ENCODE results near the gene PARVG.

Gene PARVG

GRCh38 chr22:44215287-44215686 lies 34.6 kb downstream of the PARVG start:
- H3K9me3 ChIP-seq (ENCODE audit: severe bottlenecking), result no peaks in the 10 kb centered on the region
- H3K27me3 ChIP-seq (ENCODE audit: insufficient read depth, low read depth, severe bottlenecking), result no peaks in the 10 kb centered on the region
- H3K4me3 ChIP-seq (ENCODE audit: low read depth, low read length), result no peak overlapping the region
- H3K27ac ChIP-seq, result no peak overlapping the region
- DNase-seq, result no peak
- TF ChIP-seq CTCF (IDR thresholded peaks at IDR 0.05; ENCODE audit: low read depth, low read length), result no peak
- no peaks in the 10 kb centered on the region for H3K36me3 ChIP-seq

GRCh38 chr22:44217346-44217745 lies 36.6 kb downstream of the PARVG start:
- TF ChIP-seq CTCF (IDR thresholded peaks at IDR 0.05; ENCODE audit: low read depth, low read length), result no peak
- H3K36me3 ChIP-seq, result no peaks in the 10 kb centered on the region
- H3K27ac ChIP-seq, result no peak overlapping the region
- H3K4me3 ChIP-seq (ENCODE audit: low read depth, low read length), result no peak overlapping the region
- peaks cover 7% of the 10 kb centered on the region for H3K9me3 ChIP-seq (ENCODE audit: severe bottlenecking)
- no peaks in the 10 kb centered on the region for H3K27me3 ChIP-seq (ENCODE audit: insufficient read depth, low read depth, severe bottlenecking)
- no peak for DNase-seq

DNA sequence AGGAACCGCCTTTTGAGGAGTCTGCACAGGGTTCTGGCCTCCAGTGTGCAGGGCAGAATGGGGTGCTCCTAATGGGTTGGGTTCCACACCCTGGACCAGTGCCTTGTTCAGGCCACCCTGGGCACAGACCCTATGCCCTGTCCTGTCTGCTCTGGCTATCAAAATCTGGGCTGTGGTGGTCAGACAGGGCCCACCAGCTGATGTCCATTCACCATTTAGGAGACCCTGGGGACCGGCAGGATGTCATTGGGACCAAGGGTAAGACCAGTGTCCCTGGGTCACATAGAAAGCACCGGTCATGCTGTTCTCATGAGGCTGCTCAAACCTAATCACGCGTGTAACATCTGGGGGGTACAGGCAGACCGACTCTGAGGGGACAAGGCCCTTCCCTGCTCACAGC lies 37.3 kb downstream of the PARVG start:
- peaks cover 7% of the 10 kb centered on the region for H3K9me3 ChIP-seq (ENCODE audit: severe bottlenecking)
- DNase-seq, result no peak

DNA sequence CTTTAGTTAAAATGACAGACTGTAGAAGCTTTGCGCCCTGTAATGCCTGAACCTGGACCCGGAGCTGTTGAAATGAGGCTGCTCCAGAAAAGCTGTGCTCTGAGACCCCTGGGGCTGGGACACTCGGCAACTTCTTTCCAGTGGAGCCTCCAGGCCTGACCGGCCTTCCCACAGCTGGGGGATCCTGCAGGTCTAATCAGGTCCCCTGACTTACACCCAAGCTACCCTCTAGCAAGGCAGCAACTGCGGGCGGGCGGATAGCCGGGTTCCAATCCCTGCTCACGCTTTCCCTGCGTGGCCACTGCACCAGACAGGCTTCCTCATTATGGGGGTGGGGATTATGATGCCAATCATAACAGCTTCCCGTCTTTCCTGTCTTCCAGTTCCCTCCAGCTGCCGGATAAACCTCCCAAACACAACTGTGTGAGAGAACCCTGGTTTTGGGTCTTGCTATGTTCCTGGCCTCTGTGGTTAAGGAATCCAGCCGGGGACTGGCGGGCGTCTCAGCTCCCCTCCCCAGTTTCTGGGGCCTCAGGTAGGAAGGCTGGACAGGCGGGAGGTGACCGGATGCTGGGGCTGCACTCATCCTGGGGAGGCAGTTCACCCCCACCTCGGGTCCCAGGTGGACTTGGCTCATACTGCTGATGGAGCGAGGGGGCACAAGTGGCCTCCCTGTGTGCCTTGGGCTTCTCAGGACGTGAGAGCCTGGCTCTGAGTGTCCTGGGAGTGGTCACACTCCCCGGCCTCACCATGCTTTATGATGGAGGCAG lies 38.6 kb downstream of the PARVG start:
- Histone ChIP-seq H3K36me3 (no peaks in the 10 kb centered on the region), H3K9me3 (ENCODE audit: severe bottlenecking) (peaks cover 7% of the 10 kb centered on the region), H3K27ac (no peak overlapping the region), H3K4me3 (ENCODE audit: low read depth, low read length) (no peak overlapping the region), H3K27me3 (ENCODE audit: insufficient read depth, low read depth, severe bottlenecking) (no peaks in the 10 kb centered on the region)
- TF ChIP-seq CTCF (IDR thresholded peaks at IDR 0.05; ENCODE audit: low read depth, low read length), result no peak
- no peak for DNase-seq

More for the DNA sequence above, 37.3 kb downstream of the PARVG start:
- H3K4me3 ChIP-seq (ENCODE audit: low read depth, low read length), result no peak overlapping the region
- H3K27me3 ChIP-seq (ENCODE audit: insufficient read depth, low read depth, severe bottlenecking), result no peaks in the 10 kb centered on the region
- no peak overlapping the region for H3K27ac ChIP-seq
- no peaks in the 10 kb centered on the region for H3K36me3 ChIP-seq
- no peak for TF ChIP-seq CTCF (IDR thresholded peaks at IDR 0.05; ENCODE audit: low read depth, low read length)

DNA sequence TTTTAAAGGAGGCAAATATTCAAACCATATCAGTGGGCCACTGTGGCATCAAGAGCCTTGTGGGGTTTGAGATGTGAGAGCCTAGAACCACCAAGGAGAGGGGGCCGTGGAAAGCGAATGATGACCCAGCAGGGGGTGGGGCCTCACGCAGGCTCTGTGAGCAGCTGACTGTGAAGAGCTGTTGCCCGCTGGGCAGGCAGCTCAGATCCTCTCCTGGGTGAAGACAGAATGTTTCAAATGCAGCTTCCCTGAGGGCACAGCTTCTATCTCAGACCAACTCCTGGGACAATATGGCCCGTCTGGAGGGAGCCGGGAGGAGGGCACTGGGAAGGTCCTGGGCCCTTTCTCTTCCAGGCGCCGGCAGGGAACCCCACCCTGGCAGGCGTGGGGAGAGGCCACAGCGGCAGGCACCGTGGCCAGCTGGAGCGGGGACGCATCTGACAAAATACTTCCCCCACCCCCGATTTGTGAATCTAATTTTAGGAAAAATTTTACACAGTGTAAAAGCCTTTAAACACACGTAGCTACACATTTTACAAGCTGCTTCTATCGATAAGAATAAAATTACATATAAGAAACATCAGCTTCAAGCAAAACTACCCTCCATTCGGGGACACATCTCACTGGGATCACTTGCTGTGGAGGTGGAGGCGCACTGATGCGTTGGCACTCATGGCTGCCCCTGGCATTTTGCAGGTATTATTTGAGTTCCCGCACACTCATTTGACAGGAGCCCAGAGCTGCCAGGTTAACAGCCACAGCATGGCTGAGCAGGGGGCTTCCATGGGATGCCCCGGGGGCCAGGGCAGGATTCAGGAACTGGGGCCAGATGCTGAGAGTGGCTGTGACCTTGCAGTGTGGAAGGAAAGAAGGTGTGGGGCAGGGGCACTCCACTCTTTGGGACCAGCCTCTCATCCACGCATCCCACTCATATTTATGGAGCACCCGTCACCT lies 40.3 kb downstream of the PARVG start:
- TF ChIP-seq CTCF (IDR thresholded peaks at IDR 0.05; ENCODE audit: low read depth, low read length), result no peak
- no peak for DNase-seq
- no peaks in the 10 kb centered on the region for H3K27me3 ChIP-seq (ENCODE audit: insufficient read depth, low read depth, severe bottlenecking)
- H3K4me3 ChIP-seq (ENCODE audit: low read depth, low read length), result no peak overlapping the region
- no peak overlapping the region for H3K27ac ChIP-seq
- no peaks in the 10 kb centered on the region for H3K36me3 ChIP-seq
- peaks cover 7% of the 10 kb centered on the region for H3K9me3 ChIP-seq (ENCODE audit: severe bottlenecking)
